Measurements from ENCODE around the gene DTYMK. TPM values are rescaled to one million over a fixed set of nuclear protein-coding genes. Genes with fewer than 3 reads are reported as not detected.

Gene DTYMK
- total and polyA plus RNA-seq, 10 of the 15 experiments (the other 5 are each of a cell fraction or from before 2014, with no cell fraction given): 7.0 to 220 (median 59.3) TPM

GRCh38 chr2:241627675-241628074, 58.9 kb downstream of the DTYMK start:
- no peak overlapping the region for H3K4me3 ChIP-seq
- intact Hi-C loops (cut with micrococcal nuclease; ENCODE audit: unreplicated experiment) (no loop called here), in situ Hi-C loops (cut with MboI) (no loop called here)
- TF ChIP-seq TAF1 (IDR thresholded peaks at IDR 0.05; ENCODE audit: borderline replicate concordance, low read depth, low read length) (no peak), IKZF1 (conservative IDR thresholded peaks at IDR 0.05) (no peak), RUNX3 (IDR thresholded peaks at IDR 0.05; ENCODE audit: low read length) (no peak), EP300 (IDR thresholded peaks at IDR 0.05; ENCODE audit: borderline replicate concordance in 1 of 2, control insufficient read depth in 1 of 2, low read depth in 2 of 2, low read length in 2 of 2) (no peak), HDAC6 (IDR thresholded peaks at IDR 0.05; ENCODE audit: unreplicated experiment) (no peak)
- FAIRE-seq (no peak), DNase-seq (ENCODE audit: low read depth, low spot score) (no peak), ATAC-seq (no peak)
- peaks cover 3 to 15% of the 10 kb centered on the region in 2 experiments; a peak in 3 of 4 replicates for H3K36me3 ChIP-seq (ENCODE audit: control insufficient read depth in 2 of 2, insufficient read depth in 2 of 2, low read length in 1 of 2)
- no peaks in the 10 kb centered on the region for H3K9me3 ChIP-seq (replicated peaks; ENCODE audit: control insufficient read depth, insufficient read depth, low read length)
- H3K9ac ChIP-seq (ENCODE audit: control insufficient read depth, insufficient read depth, low read length): no peak overlapping the region
- 98% methylated on average over 7 of the region's 10 CpGs for WGBS (ENCODE audit: insufficient coverage, insufficient replicate concordance, low lambda C conversion rate, missing lambda C conversion rate)
- no peaks in the 10 kb centered on the region for H3K27me3 ChIP-seq (replicated peaks in 1 of 2; ENCODE audit: control insufficient read depth in 2 of 2, insufficient read depth in 2 of 2, low read length in 1 of 2)
- no peaks in the 10 kb centered on the region for H3K4me1 ChIP-seq (ENCODE audit: control insufficient read depth, insufficient read depth, low read length)
- H3K4me2 ChIP-seq (ENCODE audit: control insufficient read depth, insufficient read depth): no peak overlapping the region
- SMC1A ChIA-PET (ENCODE audit: uncharacterized antibody, unreplicated experiment): no interaction called here
- H3K79me2 ChIP-seq (ENCODE audit: control insufficient read depth, insufficient read depth, low read length): peaks cover 14% of the 10 kb centered on the region
- POLR2A ChIA-PET: no interaction called here
- RAD21 ChIA-PET (ENCODE audit: unreplicated experiment): no interaction called here
- 0 out of 2 replicates have a peak, but pooled peaks cover 2% of the 10 kb centered on the region for H4K20me1 ChIP-seq (ENCODE audit: control insufficient read depth, insufficient read depth)
- CTCF ChIA-PET: no interaction called here
- no peak overlapping the region for H3K27ac ChIP-seq (ENCODE audit: control insufficient read depth, insufficient read depth)
- H2AFZ ChIP-seq (ENCODE audit: control insufficient read depth, low read depth, low read length): no peak overlapping the region
- no TSS peak for BruUV-seq (replicated peaks)

Other genes with a start within 250 kb of the DTYMK start
Only the 7 nearest of the 10 such genes appear.
- not detected in 2 replicates for gene BOK, start 128.1 kb downstream of the DTYMK start, total RNA-seq (2014; rRNA removed)
- gene BOK, start 128.1 kb downstream of the DTYMK start, total RNA-seq (2014; rRNA removed; fragmentation: Illumina TruSeq; extraction: Trizol): 0.04 TPM in 1 of 2 replicates, not detected in the other
- 0.08 and 0.15 TPM in 2 replicates for gene BOK, start 128.1 kb downstream of the DTYMK start, total RNA-seq (2021)
- not detected in 2 replicates for gene BOK, start 128.1 kb downstream of the DTYMK start, polyA plus RNA-seq (2011; rRNA removed)
- gene BOK, start 128.1 kb downstream of the DTYMK start, polyA plus RNA-seq (2014; fragmentation: Illumina TruSeq; extraction: Trizol): not detected in 2 replicates
- not detected for gene BOK, start 128.1 kb downstream of the DTYMK start, polyA plus RNA-seq (2014; fragmentation: Nextera tagmentation; extraction: Ambion mirVana)
- gene BOK, start 128.1 kb downstream of the DTYMK start, polyA plus RNA-seq (2014; rRNA removed): 0.09 TPM in 1 of 2 replicates, not detected in the other
- gene BOK, start 128.1 kb downstream of the DTYMK start, polyA plus RNA-seq (2016; fragmentation: Nextera tagmentation; extraction: Ambion mirVana): under 1 TPM in 1 of 2 experiments, not detected in 1; 0.12 TPM
- 54.1 and 67.7 TPM in 2 replicates for gene THAP4, start 49.7 kb downstream of the DTYMK start, total RNA-seq (2014; rRNA removed)
- gene THAP4, start 49.7 kb downstream of the DTYMK start, total RNA-seq (2014; rRNA removed; fragmentation: Illumina TruSeq; extraction: Trizol): 33.4 and 40.5 TPM in 2 replicates
- gene THAP4, start 49.7 kb downstream of the DTYMK start, total RNA-seq (2021): 54.5 and 55.0 TPM in 2 replicates
- 12.2 and 31.2 TPM in 2 replicates for gene THAP4, start 49.7 kb downstream of the DTYMK start, polyA plus RNA-seq (2011; rRNA removed)
- gene THAP4, start 49.7 kb downstream of the DTYMK start, polyA plus RNA-seq (2014; fragmentation: Illumina TruSeq; extraction: Trizol): 5.8 and 32.0 TPM in 2 replicates
- gene THAP4, start 49.7 kb downstream of the DTYMK start, polyA plus RNA-seq (2014; fragmentation: Nextera tagmentation; extraction: Ambion mirVana): 10 to 100 TPM; 12.9 to 22.7 TPM
- gene THAP4, start 49.7 kb downstream of the DTYMK start, polyA plus RNA-seq (2014; rRNA removed): 63.6 and 68.8 TPM in 2 replicates
- gene THAP4, start 49.7 kb downstream of the DTYMK start, polyA plus RNA-seq (2016; fragmentation: Nextera tagmentation; extraction: Ambion mirVana): 10 to 100 TPM; 48.5 to 49.3 TPM
- gene ATG4B, start 49.1 kb downstream of the DTYMK start, total RNA-seq (2014; rRNA removed): 59.6 and 76.2 TPM in 2 replicates
- 29.2 and 36.7 TPM in 2 replicates for gene ATG4B, start 49.1 kb downstream of the DTYMK start, total RNA-seq (2014; rRNA removed; fragmentation: Illumina TruSeq; extraction: Trizol)
- gene ATG4B, start 49.1 kb downstream of the DTYMK start, total RNA-seq (2021): 61.0 and 69.2 TPM in 2 replicates
- gene ATG4B, start 49.1 kb downstream of the DTYMK start, polyA plus RNA-seq (2011; rRNA removed): 45.8 and 84.1 TPM in 2 replicates
- 35.9 and 60.7 TPM in 2 replicates for gene ATG4B, start 49.1 kb downstream of the DTYMK start, polyA plus RNA-seq (2014; fragmentation: Illumina TruSeq; extraction: Trizol)
- gene ATG4B, start 49.1 kb downstream of the DTYMK start, polyA plus RNA-seq (2014; fragmentation: Nextera tagmentation; extraction: Ambion mirVana): 1 to 10 TPM; 5.8 to 9.3 TPM
- 70.7 and 75.3 TPM in 2 replicates for gene ATG4B, start 49.1 kb downstream of the DTYMK start, polyA plus RNA-seq (2014; rRNA removed)
- 10 to 100 TPM; 73.2 to 76.1 TPM for gene ATG4B, start 49.1 kb downstream of the DTYMK start, polyA plus RNA-seq (2016; fragmentation: Nextera tagmentation; extraction: Ambion mirVana)
- 30.2 and 35.6 TPM in 2 replicates for gene ING5, start 15.2 kb upstream of the DTYMK start, total RNA-seq (2014; rRNA removed)
- gene ING5, start 15.2 kb upstream of the DTYMK start, total RNA-seq (2014; rRNA removed; fragmentation: Illumina TruSeq; extraction: Trizol): 29.5 and 29.8 TPM in 2 replicates
- 27.2 and 34.6 TPM in 2 replicates for gene ING5, start 15.2 kb upstream of the DTYMK start, total RNA-seq (2021)
- gene ING5, start 15.2 kb upstream of the DTYMK start, polyA plus RNA-seq (2011; rRNA removed): 31.4 and 34.9 TPM in 2 replicates
- 24.6 TPM in 2 replicates for gene ING5, start 15.2 kb upstream of the DTYMK start, polyA plus RNA-seq (2014; fragmentation: Illumina TruSeq; extraction: Trizol)
- 10 to 100 TPM in 1 of 2 experiments, 1 to 10 TPM in 1; 10.0 to 13.2 TPM for gene ING5, start 15.2 kb upstream of the DTYMK start, polyA plus RNA-seq (2014; fragmentation: Nextera tagmentation; extraction: Ambion mirVana)
- 46.1 and 60.1 TPM in 2 replicates for gene ING5, start 15.2 kb upstream of the DTYMK start, polyA plus RNA-seq (2014; rRNA removed)
- gene ING5, start 15.2 kb upstream of the DTYMK start, polyA plus RNA-seq (2016; fragmentation: Nextera tagmentation; extraction: Ambion mirVana): 10 to 100 TPM; 16.9 to 19.3 TPM
- 19.1 and 22.6 TPM in 2 replicates for gene D2HGDH, start 47.8 kb upstream of the DTYMK start, total RNA-seq (2014; rRNA removed)
- gene D2HGDH, start 47.8 kb upstream of the DTYMK start, total RNA-seq (2014; rRNA removed; fragmentation: Illumina TruSeq; extraction: Trizol): 6.3 and 8.2 TPM in 2 replicates
- 27.4 and 31.8 TPM in 2 replicates for gene D2HGDH, start 47.8 kb upstream of the DTYMK start, total RNA-seq (2021)
- gene D2HGDH, start 47.8 kb upstream of the DTYMK start, polyA plus RNA-seq (2011; rRNA removed): 6.0 and 8.6 TPM in 2 replicates
- gene D2HGDH, start 47.8 kb upstream of the DTYMK start, polyA plus RNA-seq (2014; fragmentation: Illumina TruSeq; extraction: Trizol): 1.7 and 5.2 TPM in 2 replicates
- gene D2HGDH, start 47.8 kb upstream of the DTYMK start, polyA plus RNA-seq (2014; fragmentation: Nextera tagmentation; extraction: Ambion mirVana): 1 to 10 TPM in 1 of 2 experiments, under 1 TPM in 1; 0.52 to 1.1 TPM
- gene D2HGDH, start 47.8 kb upstream of the DTYMK start, polyA plus RNA-seq (2014; rRNA removed): 32.1 and 39.5 TPM in 2 replicates
- 10 to 100 TPM; 13.5 to 14.4 TPM for gene D2HGDH, start 47.8 kb upstream of the DTYMK start, polyA plus RNA-seq (2016; fragmentation: Nextera tagmentation; extraction: Ambion mirVana)
- gene GAL3ST2, start 90.0 kb upstream of the DTYMK start, total RNA-seq (2014; rRNA removed): 0.11 TPM in 1 of 2 replicates, not detected in the other
- gene GAL3ST2, start 90.0 kb upstream of the DTYMK start, total RNA-seq (2014; rRNA removed; fragmentation: Illumina TruSeq; extraction: Trizol): not detected in 2 replicates
- gene GAL3ST2, start 90.0 kb upstream of the DTYMK start, total RNA-seq (2021): 0.36 and 0.48 TPM in 2 replicates
- gene GAL3ST2, start 90.0 kb upstream of the DTYMK start, polyA plus RNA-seq (2011; rRNA removed): not detected in 2 replicates
- gene GAL3ST2, start 90.0 kb upstream of the DTYMK start, polyA plus RNA-seq (2014; fragmentation: Illumina TruSeq; extraction: Trizol): not detected in 2 replicates
- gene GAL3ST2, start 90.0 kb upstream of the DTYMK start, polyA plus RNA-seq (2014; fragmentation: Nextera tagmentation; extraction: Ambion mirVana): not detected
- 0.19 TPM in 1 of 2 replicates, not detected in the other for gene GAL3ST2, start 90.0 kb upstream of the DTYMK start, polyA plus RNA-seq (2014; rRNA removed)
- gene GAL3ST2, start 90.0 kb upstream of the DTYMK start, polyA plus RNA-seq (2016; fragmentation: Nextera tagmentation; extraction: Ambion mirVana): under 1 TPM in 1 of 2 experiments, not detected in 1; 0.09 TPM
- 0.05 and 0.06 TPM in 2 replicates for gene NEU4, start 122.4 kb upstream of the DTYMK start, total RNA-seq (2014; rRNA removed)
- gene NEU4, start 122.4 kb upstream of the DTYMK start, total RNA-seq (2014; rRNA removed; fragmentation: Illumina TruSeq; extraction: Trizol): 0.05 TPM in 1 of 2 replicates, not detected in the other
- gene NEU4, start 122.4 kb upstream of the DTYMK start, total RNA-seq (2021): 0.28 and 0.98 TPM in 2 replicates
- not detected in 2 replicates for gene NEU4, start 122.4 kb upstream of the DTYMK start, polyA plus RNA-seq (2011; rRNA removed)
- 0.01 TPM in 1 of 2 replicates, not detected in the other for gene NEU4, start 122.4 kb upstream of the DTYMK start, polyA plus RNA-seq (2014; fragmentation: Illumina TruSeq; extraction: Trizol)
- gene NEU4, start 122.4 kb upstream of the DTYMK start, polyA plus RNA-seq (2014; fragmentation: Nextera tagmentation; extraction: Ambion mirVana): not detected
- 0.08 and 0.14 TPM in 2 replicates for gene NEU4, start 122.4 kb upstream of the DTYMK start, polyA plus RNA-seq (2014; rRNA removed)
- gene NEU4, start 122.4 kb upstream of the DTYMK start, polyA plus RNA-seq (2016; fragmentation: Nextera tagmentation; extraction: Ambion mirVana): under 1 TPM in 1 of 2 experiments, not detected in 1; 0.23 TPM

All from GM12878 (cell line).